A673 (cell line): ENCODE results near the gene PFKP.

Experiments
- EZH2 ChIP-seq: fragments of 200-600 bp; sonication (generic); IDR thresholded peaks from 2 replicates; pipeline ENCODE4 v1.6.1; 2017; ENCODE audit warnings: borderline replicate concordance, low read depth, mild to moderate bottlenecking, mixed read lengths, antibody characterized with exemption, low read length; ENCODE audit not compliant: poor library complexity, severe bottlenecking
- TF ChIP-seq, protein P1 (sequence below): fragments of 300-800, 200-600 bp; sonication (generic); conservative IDR thresholded peaks from 2 replicates; pipeline ENCODE4 v1.5.1; 2017; ENCODE audit warnings: low read depth, mild to moderate bottlenecking, antibody characterized with exemption, low read length, moderate library complexity, mixed read lengths

DNA sequence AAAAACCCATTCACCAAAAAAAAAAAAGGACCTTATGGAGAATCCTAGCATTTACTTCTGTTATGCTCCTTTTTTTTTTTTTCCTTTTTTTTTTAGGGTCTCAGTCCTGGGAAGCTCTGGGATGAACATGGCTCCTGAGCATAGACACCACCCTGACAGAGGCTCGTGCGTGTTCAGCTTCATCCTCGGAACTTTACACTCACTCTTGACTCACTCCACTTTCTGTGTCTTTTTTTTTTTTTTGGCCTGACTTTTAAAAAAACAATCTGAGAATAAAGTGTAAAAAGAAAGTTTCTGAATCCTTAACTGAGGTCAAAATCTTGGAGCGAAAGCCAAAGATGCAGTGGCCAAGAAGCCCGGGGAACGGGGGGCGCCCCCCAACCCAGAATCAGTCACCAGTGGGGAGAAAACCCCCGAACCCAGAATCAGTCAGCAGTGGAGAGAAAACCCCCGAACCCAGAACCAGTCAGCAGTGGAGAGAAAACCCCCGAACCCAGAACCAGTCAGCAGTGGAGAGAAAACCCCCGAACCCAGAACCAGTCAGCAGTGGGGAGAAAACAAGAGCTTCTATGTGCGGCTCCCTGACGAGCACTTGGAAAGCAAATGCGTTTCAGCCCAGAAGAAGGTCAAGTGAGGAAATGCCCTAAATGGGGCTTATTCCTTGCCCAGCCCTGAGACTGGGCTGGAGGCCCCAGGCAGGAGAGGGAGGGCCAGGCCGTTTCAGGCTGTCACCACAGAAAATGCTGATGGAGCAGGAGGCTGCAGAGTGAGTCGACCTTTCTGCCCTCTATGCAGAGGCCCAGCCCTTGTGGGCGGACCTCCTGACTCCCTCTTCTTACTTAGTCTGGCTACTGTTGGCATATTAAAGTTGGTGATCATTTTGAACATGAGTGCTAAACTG, 19.0 kb upstream of the PFKP start:
- TF ChIP-seq, protein P1, sequence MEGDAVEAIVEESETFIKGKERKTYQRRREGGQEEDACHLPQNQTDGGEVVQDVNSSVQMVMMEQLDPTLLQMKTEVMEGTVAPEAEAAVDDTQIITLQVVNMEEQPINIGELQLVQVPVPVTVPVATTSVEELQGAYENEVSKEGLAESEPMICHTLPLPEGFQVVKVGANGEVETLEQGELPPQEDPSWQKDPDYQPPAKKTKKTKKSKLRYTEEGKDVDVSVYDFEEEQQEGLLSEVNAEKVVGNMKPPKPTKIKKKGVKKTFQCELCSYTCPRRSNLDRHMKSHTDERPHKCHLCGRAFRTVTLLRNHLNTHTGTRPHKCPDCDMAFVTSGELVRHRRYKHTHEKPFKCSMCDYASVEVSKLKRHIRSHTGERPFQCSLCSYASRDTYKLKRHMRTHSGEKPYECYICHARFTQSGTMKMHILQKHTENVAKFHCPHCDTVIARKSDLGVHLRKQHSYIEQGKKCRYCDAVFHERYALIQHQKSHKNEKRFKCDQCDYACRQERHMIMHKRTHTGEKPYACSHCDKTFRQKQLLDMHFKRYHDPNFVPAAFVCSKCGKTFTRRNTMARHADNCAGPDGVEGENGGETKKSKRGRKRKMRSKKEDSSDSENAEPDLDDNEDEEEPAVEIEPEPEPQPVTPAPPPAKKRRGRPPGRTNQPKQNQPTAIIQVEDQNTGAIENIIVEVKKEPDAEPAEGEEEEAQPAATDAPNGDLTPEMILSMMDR, result no peak
- no peak for TF ChIP-seq EZH2
